Caco-2 (cell line): ENCODE results near the gene FOXF1. TPM values are rescaled to one million over a fixed set of nuclear protein-coding genes. Genes with fewer than 3 reads are reported as not detected.
A peak's percentile ranks its signal among the peaks of the same experiment; 100 is the strongest.

ENCODE experiments used
- Bru-seq: library from RNA; stranded (reverse); fragments of 400-500 nt; gene quantifications from one replicate; lab custom pipeline; 2021; lab: Mats Ljungman, UMichigan
- BruChase-seq, 2 experiments: library from RNA; stranded (reverse); fragments of 400-500 nt; gene quantifications; one replicate each; lab custom pipeline; 2021; lab: Mats Ljungman, UMichigan
- BruUV-seq: library from RNA; stranded (reverse); fragments of 400-500 nt; replicated peaks from 2 replicates; lab custom pipeline; 2021; lab: Mats Ljungman, UMichigan
- CTCF ChIA-PET: fragments of 300-600 bp; sonication (Branson Sonifier 250); formaldehyde crosslinking; loops from one replicate; lab custom pipeline; 2022; ENCODE audit warnings: antibody characterized with exemption; lab: Charles Lee
- POLR2A ChIA-PET: fragments of 300-600 bp; sonication (Branson Sonifier 250); formaldehyde crosslinking; loops from one replicate; lab custom pipeline; 2022; ENCODE audit warnings: antibody characterized with exemption; lab: Charles Lee
- DNase-seq, 2 experiments: peaks; one replicate each; pipeline versions ENCODE4 v3.0.0 to v3.0.0-alpha.2; 2020 to 2022
- H3K27me3 ChIP-seq: replicated peaks from 2 replicates; pipeline ENCODE4 v1.6.0; 2011; ENCODE audit warnings: low read length; ENCODE audit not compliant: control insufficient read depth, insufficient read depth
- H3K36me3 ChIP-seq: 2 replicates; pipeline ENCODE4 v1.5.1; 2011; ENCODE audit warnings: low read length; ENCODE audit not compliant: control insufficient read depth, insufficient read depth
- H3K4me1 ChIP-seq: fragments of 250-450 bp; sonication (Bioruptor Pico); 2 replicates; pipeline ENCODE4 v1.5.1; 2020; ENCODE audit warnings: mild to moderate bottlenecking
- H3K4me3 ChIP-seq: 2 replicates; pipeline ENCODE4 v1.5.1; 2011; ENCODE audit warnings: low read depth, mild to moderate bottlenecking, control low read depth, low read length
- H3K9me3 ChIP-seq: fragments of 250-450 bp; sonication (Bioruptor Pico); 2 replicates; pipeline ENCODE4 v1.5.1; 2020; ENCODE audit warnings: mild to moderate bottlenecking, moderate library complexity
- H3K27ac Mint-ChIP-seq: one replicate; pipeline ENCODE4 v1.8.0; 2022; ENCODE audit warnings: mixed read lengths; ENCODE audit not compliant: unreplicated experiment
- H3K27me3 Mint-ChIP-seq: one replicate; pipeline ENCODE4 v1.8.0; 2022; ENCODE audit warnings: mixed read lengths; ENCODE audit not compliant: insufficient read depth, unreplicated experiment
- H3K36me3 Mint-ChIP-seq: one replicate; pipeline ENCODE4 v1.8.0; 2022; ENCODE audit warnings: mild to moderate bottlenecking, mixed read lengths; ENCODE audit not compliant: insufficient read depth, unreplicated experiment
- H3K4me1 Mint-ChIP-seq: one replicate; pipeline ENCODE4 v1.8.0; 2022; ENCODE audit warnings: low read depth, mixed read lengths; ENCODE audit not compliant: unreplicated experiment
- H3K4me3 Mint-ChIP-seq: one replicate; pipeline ENCODE4 v1.8.0; 2022; ENCODE audit warnings: mild to moderate bottlenecking, moderate library complexity, mixed read lengths; ENCODE audit not compliant: unreplicated experiment
- H3K9me3 Mint-ChIP-seq: one replicate; pipeline ENCODE4 v1.8.0; 2022; ENCODE audit warnings: mixed read lengths; ENCODE audit not compliant: unreplicated experiment
- intact Hi-C: fragments of 100-400 bp; cut with micrococcal nuclease; formaldehyde crosslinking; loops from one replicate; pipeline ENCODE4 v1.10.0; 2022; ENCODE audit not compliant: unreplicated experiment
- long read RNA-seq: library from polyadenylated mRNA; stranded (forward); transcript quantifications from one replicate; pipeline ENCODE4 v2.0.0, GENCODE V29; 2022
- total RNA-seq: library from RNA; stranded (reverse); gene quantifications from 2 replicates; pipeline ENCODE4 v1.2.3, GENCODE V29; 2022
- TF ChIP-seq, protein P1 (sequence below), 2 experiments: fragments of 200-600 bp in 1 of 2; IDR thresholded peaks; 1 replicate in 1 of 2; 2 replicates in 1 of 2; pipeline versions ENCODE4 v1.5.1 to v1.8.0; 2011 to 2022; ENCODE audit warnings: antibody characterized with exemption in 1 of 2, control low read depth in 1 of 2, inconsistent platforms in 1 of 2, low read depth in 1 of 2, low read length in 1 of 2, mild to moderate bottlenecking in 1 of 2, moderate library complexity in 1 of 2; ENCODE audit not compliant: insufficient read depth in 1 of 2, severe bottlenecking in 1 of 2, unreplicated experiment in 1 of 2

Gene FOXF1
- total RNA-seq (0.09 TPM in 1 of 2 replicates, not detected in the other), Bru-seq, nascent RNA (not detected), BruChase-seq, experiment 1, labeled RNA remaining after a 2-hour chase (percentile 17 among the genes with signal in this experiment), BruChase-seq, experiment 2, labeled RNA remaining after a 6-hour chase (not detected)
- long read RNA-seq, result 0 reads

DNA sequence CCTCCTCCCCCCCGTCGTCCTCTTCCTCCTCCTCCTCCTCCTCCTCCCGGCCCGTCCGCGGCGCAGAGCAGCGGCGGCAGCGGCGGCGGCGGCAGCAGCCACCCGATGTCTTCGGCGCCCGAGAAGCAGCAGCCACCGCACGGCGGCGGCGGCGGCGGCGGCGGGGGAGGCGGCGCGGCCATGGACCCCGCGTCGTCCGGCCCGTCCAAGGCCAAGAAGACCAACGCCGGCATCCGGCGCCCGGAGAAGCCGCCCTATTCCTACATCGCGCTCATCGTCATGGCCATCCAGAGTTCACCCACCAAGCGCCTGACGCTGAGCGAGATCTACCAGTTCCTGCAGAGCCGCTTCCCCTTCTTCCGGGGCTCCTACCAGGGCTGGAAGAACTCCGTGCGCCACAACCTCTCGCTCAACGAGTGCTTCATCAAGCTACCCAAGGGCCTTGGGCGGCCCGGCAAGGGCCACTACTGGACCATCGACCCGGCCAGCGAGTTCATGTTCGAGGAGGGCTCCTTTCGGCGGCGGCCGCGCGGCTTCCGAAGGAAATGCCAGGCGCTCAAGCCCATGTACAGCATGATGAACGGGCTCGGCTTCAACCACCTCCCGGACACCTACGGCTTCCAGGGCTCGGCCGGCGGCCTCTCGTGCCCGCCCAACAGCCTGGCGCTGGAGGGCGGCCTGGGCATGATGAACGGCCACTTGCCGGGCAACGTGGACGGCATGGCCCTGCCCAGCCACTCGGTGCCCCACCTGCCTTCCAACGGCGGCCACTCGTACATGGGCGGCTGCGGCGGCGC, at the start of gene FOXF1:
Gene FOXF1 (plus strand): TSS at position 63 of the 797 bp plus-strand sequence. CDS start 43 bp downstream, at position 106.
- Mint-ChIP-seq H3K4me1 (no peaks in the 10 kb centered on the region), H3K4me3 (peak within 1 kb of the TSS; percentile 79), H3K9me3 (no peaks in the 10 kb centered on the region), H3K27ac (no peak within 1 kb of the TSS), H3K27me3 (peaks cover 48% of the 10 kb centered on the region), H3K36me3 (no peaks in the 10 kb centered on the region)
- H3K36me3 ChIP-seq, result no peaks in the 10 kb centered on the region
- H3K27me3 ChIP-seq, result peaks cover 11% of the 10 kb centered on the region
- no peaks in the 10 kb centered on the region for H3K9me3 ChIP-seq
- CTCF ChIA-PET, result no interaction called here
- no peak for DNase-seq
- POLR2A ChIA-PET, result no interaction called here
- H3K4me3 ChIP-seq, result peak within 1 kb of the TSS; percentile 50
- intact Hi-C loops, result no loop called here
- peaks cover 12% of the 10 kb centered on the region for H3K4me1 ChIP-seq
- TF ChIP-seq, protein P1, sequence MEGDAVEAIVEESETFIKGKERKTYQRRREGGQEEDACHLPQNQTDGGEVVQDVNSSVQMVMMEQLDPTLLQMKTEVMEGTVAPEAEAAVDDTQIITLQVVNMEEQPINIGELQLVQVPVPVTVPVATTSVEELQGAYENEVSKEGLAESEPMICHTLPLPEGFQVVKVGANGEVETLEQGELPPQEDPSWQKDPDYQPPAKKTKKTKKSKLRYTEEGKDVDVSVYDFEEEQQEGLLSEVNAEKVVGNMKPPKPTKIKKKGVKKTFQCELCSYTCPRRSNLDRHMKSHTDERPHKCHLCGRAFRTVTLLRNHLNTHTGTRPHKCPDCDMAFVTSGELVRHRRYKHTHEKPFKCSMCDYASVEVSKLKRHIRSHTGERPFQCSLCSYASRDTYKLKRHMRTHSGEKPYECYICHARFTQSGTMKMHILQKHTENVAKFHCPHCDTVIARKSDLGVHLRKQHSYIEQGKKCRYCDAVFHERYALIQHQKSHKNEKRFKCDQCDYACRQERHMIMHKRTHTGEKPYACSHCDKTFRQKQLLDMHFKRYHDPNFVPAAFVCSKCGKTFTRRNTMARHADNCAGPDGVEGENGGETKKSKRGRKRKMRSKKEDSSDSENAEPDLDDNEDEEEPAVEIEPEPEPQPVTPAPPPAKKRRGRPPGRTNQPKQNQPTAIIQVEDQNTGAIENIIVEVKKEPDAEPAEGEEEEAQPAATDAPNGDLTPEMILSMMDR (IDR thresholded peaks at IDR 0.05; ENCODE audit: insufficient read depth in 1 of 2, low read depth in 1 of 2, low read length in 1 of 2, severe bottlenecking in 1 of 2, unreplicated experiment in 1 of 2), result no peak
- no TSS peak for BruUV-seq

DNA sequence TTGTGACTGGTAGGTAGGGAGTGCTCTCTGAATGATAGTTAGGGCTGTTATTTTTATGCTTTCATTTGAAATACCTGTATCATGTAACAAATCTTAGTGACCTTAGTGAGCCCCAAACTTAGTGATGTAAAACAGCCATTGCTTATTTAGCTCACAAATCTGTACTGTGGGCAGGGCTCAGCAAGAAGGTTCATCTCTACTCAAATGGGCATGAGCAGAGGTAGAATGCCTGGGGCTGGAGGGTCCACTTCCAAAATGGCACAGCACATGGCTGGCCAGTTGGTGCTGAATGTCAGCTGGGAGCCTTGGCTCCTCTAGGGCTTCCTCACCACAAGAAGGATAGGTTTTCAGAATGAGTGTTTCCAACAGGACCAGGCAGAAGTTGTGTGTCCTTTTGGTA, 49.3 kb upstream of the FOXF1 start:
- Histone ChIP-seq H3K4me3 (no peak overlapping the region), H3K9me3 (peaks cover 23% of the 10 kb centered on the region), H3K4me1 (no peaks in the 10 kb centered on the region), H3K27me3 (no peaks in the 10 kb centered on the region), H3K36me3 (no peaks in the 10 kb centered on the region)
- CTCF ChIA-PET, result interaction anchor here (0.6 kb wide), 1 partner anchor 19 kb away, joined by 3 read pairs; no protein-coding TSS in a partner anchor
- POLR2A ChIA-PET, result no interaction called here
- H3K36me3 Mint-ChIP-seq, result peaks cover 4% of the 10 kb centered on the region
- no peaks in the 10 kb centered on the region for H3K4me1 Mint-ChIP-seq
- no peak overlapping the region for H3K4me3 Mint-ChIP-seq
- intact Hi-C loops, result no loop called here
- peaks cover 37% of the 10 kb centered on the region for H3K9me3 Mint-ChIP-seq
- H3K27me3 Mint-ChIP-seq, result peaks cover 18% of the 10 kb centered on the region
- no TSS peak for BruUV-seq
- H3K27ac Mint-ChIP-seq, result no peak overlapping the region
- TF ChIP-seq, protein P1 (IDR thresholded peaks at IDR 0.05; ENCODE audit: insufficient read depth in 1 of 2, low read depth in 1 of 2, low read length in 1 of 2, severe bottlenecking in 1 of 2, unreplicated experiment in 1 of 2), result no peak
- DNase-seq, result no peak

DNA sequence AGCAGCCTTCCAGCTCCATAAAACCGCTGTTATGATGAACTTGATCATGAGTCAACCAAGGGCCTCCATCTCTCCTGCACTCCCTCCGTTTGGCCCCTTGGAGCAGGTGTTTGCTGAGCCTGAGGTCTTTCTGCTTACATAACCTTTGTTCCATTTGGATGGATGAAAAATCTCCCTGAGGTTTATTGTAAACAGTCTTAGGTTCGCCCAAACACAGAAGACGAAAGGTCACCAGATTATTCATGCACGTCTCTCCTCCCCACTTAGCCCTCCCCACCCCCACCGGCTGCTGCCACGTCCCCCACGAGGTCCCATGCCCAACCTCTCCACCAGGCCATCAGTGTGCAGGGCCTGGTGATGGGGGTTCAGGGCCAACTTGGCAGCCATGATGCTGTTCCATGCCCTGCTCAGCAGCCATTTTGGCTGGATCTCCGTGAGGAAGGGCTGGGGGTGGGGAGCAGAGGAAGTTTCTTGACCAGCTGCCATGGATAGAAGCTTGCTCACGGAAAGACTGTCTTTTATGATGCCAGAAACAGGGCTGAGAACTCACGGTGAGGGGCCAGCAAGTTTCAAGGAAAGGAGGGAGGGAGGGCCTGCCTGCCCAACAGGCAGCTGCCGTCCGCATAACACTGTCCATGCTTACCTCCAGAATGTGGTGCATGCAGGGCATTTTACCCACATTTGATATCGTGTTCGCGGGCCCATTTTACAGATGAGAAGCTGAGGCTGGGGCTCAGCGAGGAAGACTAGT, 47.8 kb upstream of the FOXF1 start:
- peaks cover 11% of the 10 kb centered on the region for H3K27me3 Mint-ChIP-seq
- POLR2A ChIA-PET, result no interaction called here

More for the DNA sequence above, 47.8 kb upstream of the FOXF1 start:
- no peak overlapping the region for H3K4me3 ChIP-seq
- TF ChIP-seq, protein P1 (IDR thresholded peaks at IDR 0.05; ENCODE audit: insufficient read depth in 1 of 2, low read depth in 1 of 2, low read length in 1 of 2, severe bottlenecking in 1 of 2, unreplicated experiment in 1 of 2), result no peak
- intact Hi-C loops, result no loop called here
- no peaks in the 10 kb centered on the region for H3K36me3 ChIP-seq
- Mint-ChIP-seq H3K9me3 (peaks cover 37% of the 10 kb centered on the region), H3K4me3 (no peak overlapping the region), H3K36me3 (peaks cover 4% of the 10 kb centered on the region), H3K4me1 (no peaks in the 10 kb centered on the region), H3K27ac (no peak overlapping the region)
- H3K4me1 ChIP-seq, result no peaks in the 10 kb centered on the region
- H3K9me3 ChIP-seq, result peaks cover 23% of the 10 kb centered on the region
- no TSS peak for BruUV-seq
- no peak for DNase-seq
- CTCF ChIA-PET, result no interaction called here
- no peaks in the 10 kb centered on the region for H3K27me3 ChIP-seq
